Measurements from ENCODE around the gene TPST1.
A peak's percentile ranks its signal among the peaks of the same experiment; 100 is the strongest.
"Not testable (repeated sequence)": the region's sequence is repeated elsewhere in the genome, so short reads cannot be mapped to it uniquely, and the experiment has no call there.

TPST1 gene

GRCh38 chr7:66399566-66399965, 194.4 kb downstream of the TPST1 start:
- no peak for TF ChIP-seq CTCF (IDR thresholded peaks at IDR 0.05; ENCODE audit: insufficient read depth, low read depth, low read length, missing control alignments)
- DNase-seq (ENCODE audit: low read depth), result peak; percentile 40
- H3K4me3 ChIP-seq (ENCODE audit: low read length), result no peak overlapping the region

GRCh38 chr7:66400400-66400799, 195.3 kb downstream of the TPST1 start:
- TF ChIP-seq CTCF (IDR thresholded peaks at IDR 0.05; ENCODE audit: insufficient read depth, low read depth, low read length, missing control alignments), result no peak
- H3K4me3 ChIP-seq (ENCODE audit: low read length), result no peak overlapping the region
- no peak for DNase-seq (ENCODE audit: low read depth)

GRCh38 chr7:66401126-66401525, 196.0 kb downstream of the TPST1 start:
- peak; percentile 34 for DNase-seq (ENCODE audit: low read depth)
- H3K4me3 ChIP-seq (ENCODE audit: low read length), result not testable (repeated sequence)

GRCh38 chr7:66401932-66402331, 196.8 kb downstream of the TPST1 start:
- not testable (repeated sequence) for H3K4me3 ChIP-seq (ENCODE audit: low read length); DNase-seq (ENCODE audit: low read depth)

- no peak for TF ChIP-seq CTCF (IDR thresholded peaks at IDR 0.05; ENCODE audit: insufficient read depth, low read depth, low read length, missing control alignments)
- no peak for DNase-seq (ENCODE audit: low read depth)
- H3K4me3 ChIP-seq (ENCODE audit: low read length), result no peak overlapping the region
These were observed 198.4 kb downstream of the TPST1 start for GRCh38 chr7:66403564-66403963.

- no peak for TF ChIP-seq CTCF (IDR thresholded peaks at IDR 0.05; ENCODE audit: insufficient read depth, low read depth, low read length, missing control alignments)
- H3K4me3 ChIP-seq (ENCODE audit: low read length), result no peak overlapping the region
- DNase-seq (ENCODE audit: low read depth), result peak; percentile 88
These were observed 204.4 kb downstream of the TPST1 start for GRCh38 chr7:66409493-66409892.

Measured in epithelial cell of esophagus (primary cell).